Heart right ventricle (tissue), 16 donors: ENCODE results near the gene RPS8. TPM values are rescaled to one million over a fixed set of nuclear protein-coding genes. Genes with fewer than 3 reads are reported as not detected.

Experiments
- ATAC-seq, 8 donors: fragments of 200-7000 bp; cut with Tn5 transposase; one replicate each; pipeline ENCODE4 v1.9.1; 2020; ENCODE audit warnings: mild to moderate bottlenecking in 8 of 8, moderate library complexity in 8 of 8, moderate number of reproducible peaks in 1 of 8
- DNase-seq, 2 donors: peaks; one replicate each; pipeline ENCODE4 v3.0.0-alpha.2; 2020
- H3K27ac ChIP-seq, 10 donors: fragments of 200-600 bp; sonication (generic) in 2 of 10; one replicate each; pipeline versions ENCODE4 v1.5.0 to v1.8.0; 2020 to 2022; ENCODE audit warnings: mild to moderate bottlenecking in 3 of 10
- H3K27me3 ChIP-seq, 7 donors: fragments of 200-600 bp; one replicate each; pipeline ENCODE4 v1.8.0; 2021 to 2022; ENCODE audit warnings: mild to moderate bottlenecking in 2 of 7
- H3K36me3 ChIP-seq, 9 donors: fragments of 200-600 bp; sonication (generic) in 1 of 9; one replicate each; pipeline versions ENCODE4 v1.5.0 to v1.8.0; 2020 to 2022; ENCODE audit warnings: mild to moderate bottlenecking in 2 of 9
- H3K4me1 ChIP-seq, 9 donors: fragments of 200-600 bp; sonication (generic) in 1 of 9; one replicate each; pipeline versions ENCODE4 v1.5.0 to v1.8.0; 2020 to 2022; ENCODE audit warnings: mild to moderate bottlenecking in 4 of 9
- H3K4me3 ChIP-seq, 10 donors: fragments of 200-600 bp; sonication (generic) in 2 of 10; one replicate each; pipeline versions ENCODE4 v1.5.0 to v1.8.0; 2020 to 2022; ENCODE audit warnings: mild to moderate bottlenecking in 7 of 10, moderate library complexity in 2 of 10
- H3K9me3 ChIP-seq, 11 donors: fragments of 200-600 bp in 10 of 11; sonication (generic) in 2 of 11; one replicate each; pipeline versions ENCODE4 v1.5.0 to v1.8.0; 2013 to 2022; ENCODE audit warnings: mild to moderate bottlenecking in 2 of 11, control low read depth in 1 of 11, moderate library complexity in 1 of 11
- CTCF ChIP-seq, 9 donors: fragments of 200-600 bp; sonication (generic) in 2 of 9; IDR thresholded peaks; one replicate each; pipeline versions ENCODE4 v1.5.0 to v1.8.0; 2021 to 2022; ENCODE audit warnings: antibody characterized with exemption in 9 of 9, mild to moderate bottlenecking in 5 of 9, moderate library complexity in 1 of 9
- WGBS, 2 donors: extraction: QIAGEN DNeasy Blood & Tissue Kit; methylation state at CpG; one replicate each; pipeline ENCODE4 v1.1.7; 2013; ENCODE audit warnings: inconsistent platforms in 1 of 2; 5-methylcytosine and 5-hydroxymethylcytosine counted together
- intact Hi-C, 10 donors: fragments of 100-400 bp; cut with DNase I; formaldehyde crosslinking; loops; one replicate each; pipeline versions ENCODE4 v1.11.1 to v1.14.2; 2022
- polyA plus RNA-seq, 2 donors: library from polyadenylated mRNA; stranded (reverse); fragments of 200-250 nt; gene quantifications; one replicate each; pipeline ENCODE4 v1.2.3, GENCODE V29; 2013
- total RNA-seq, 10 donors: library from RNA; stranded (reverse); fragmentation: NEBNext Ultra II Directional in 3 of 10; extraction: Animal tissue kit (Norgen Biotek cat#: 25700) in 3 of 10; gene quantifications; one replicate each; pipeline versions ENCODE4 v1.2.1 to v1.2.4, GENCODE V29; 2021 to 2023
- donor health status: Arrhythmogenic right ventricular cardiomyopathy.
- donor health status: ischemic (EF 13 %, LVEDD 7.1; RV severe dilation, severe dysfunction).
- donor health status: healthy with polysubstance abuse.
- donor health status: DM: no; HTN: yes; CAD: no.
- donor health status: DM: no; HTN: no; CAD: no.
- donor health status: ischemic (EF 25% LVEDD 6.9; RV normal size, moderate dysfunction).
- donor health status: ischemic (EF 25% LVEDD 5.7; RV mildly dilated, moderate dysfunction).
- donor health status: healthy.
- donor health status: DM: yes; HTN: yes; CAD: no.
- donor health status: Ischemic cardiomyopathy.
- donor health status: ischemic (EF 35%, LVEDD 5.7; RV mildly dilated, moderate dysfunction).
- donor health status: nonischemic (EF 11% LVEDD 7.7; RV severe dilation, severe dysfunction).
- donor health status: DM: yes; HTN: yes; CAD: no.
- donor health status: PGD.
- donor health status: ischemic (EF 29% LVEDD 5.4; RV normal size, mild dysfunction).
- donor health status: nonischemic (EF 23%, LVEDD 6.1; RV moderate dilation, normal function).

The RPS8 gene
- total and polyA plus RNA-seq, 12 donors: 587 to 1,942 (median 729) TPM

- H3K4me1 ChIP-seq: peaks cover 0 to 34% (median 29%) of the 10 kb centered on the region in 9 donors
- peaks cover 0 to 7% (median 0%) of the 10 kb centered on the region in 7 donors for H3K27me3 ChIP-seq
- peaks cover 0 to 16% (median 0%) of the 10 kb centered on the region in 9 donors for H3K36me3 ChIP-seq
- no peaks in the 10 kb centered on the region for H3K9me3 ChIP-seq
- WGBS, 2 donors: 33% methylated on average over 11 of the region's 11 CpGs
- DNase-seq: no peak
- H3K27ac ChIP-seq: peak overlapping the region in 8 of 10 donors; percentile 34 to 82 (median 58)
- no peak for ATAC-seq
- no peak for TF ChIP-seq CTCF (IDR thresholded peaks at IDR 0.05)
- intact Hi-C loops: loop anchor here in 7 of 10 donors (5.0 to 10.0 kb wide), 6 partner anchors 37 to 519 kb away; no protein-coding TSS in a partner anchor
- H3K4me3 ChIP-seq: peak overlapping the region in 9 of 10 donors; percentile 27 to 62 (median 54)
These were observed 10.3 kb downstream of the RPS8 start for GRCh38 chr1:44785501-44786137.

- peak overlapping the region; percentile 12 to 62 (median 51) for H3K4me3 ChIP-seq
- TF ChIP-seq CTCF (IDR thresholded peaks at IDR 0.05): peak; percentile 89 to 99 (median 97)
- H3K4me1 ChIP-seq: peaks cover 0 to 34% (median 29%) of the 10 kb centered on the region in 9 donors
- intact Hi-C loops: loop anchor here in 7 of 10 donors (5.0 to 10.0 kb wide), 6 partner anchors 36 to 519 kb away; no protein-coding TSS in a partner anchor
- no peaks in the 10 kb centered on the region for H3K9me3 ChIP-seq
- peaks cover 0 to 7% (median 0%) of the 10 kb centered on the region in 7 donors for H3K27me3 ChIP-seq
- ATAC-seq: peak; percentile 57 to 81 (median 74)
- 6 to 7% methylated on average over 48 to 49 of the region's 49 CpGs for WGBS, 2 donors
- peak; percentile 64 to 73 for DNase-seq
- peak overlapping the region in 9 of 10 donors; percentile 34 to 82 (median 58) for H3K27ac ChIP-seq
- peaks cover 0 to 10% (median 0%) of the 10 kb centered on the region in 9 donors for H3K36me3 ChIP-seq
These were observed 10.9 kb downstream of the RPS8 start for GRCh38 chr1:44786138-44786840.

GRCh38 chr1:44786841-44787426 is 11.6 kb downstream of the RPS8 start:
- no peak for DNase-seq
- Histone ChIP-seq H3K27ac (peak overlapping the region in 9 of 10 donors; percentile 10 to 82 (median 58)), H3K9me3 (no peaks in the 10 kb centered on the region), H3K4me3 (peak overlapping the region in 4 of 10 donors; percentile 54 to 62 (median 56)), H3K4me1 (peaks cover 0 to 34% (median 29%) of the 10 kb centered on the region in 9 donors), H3K27me3 (peaks cover 0 to 7% (median 0%) of the 10 kb centered on the region in 7 donors), H3K36me3 (peaks cover 0 to 3% (median 0%) of the 10 kb centered on the region in 9 donors)
- TF ChIP-seq CTCF (IDR thresholded peaks at IDR 0.05): no peak
- ATAC-seq: peak in 3 of 8 donors; percentile 2 to 27 (median 4)
- 82 to 87% methylated on average over 9 of the region's 9 CpGs for WGBS, 2 donors
- intact Hi-C loops: loop anchor here in 7 of 10 donors (5.0 to 10.0 kb wide), 6 partner anchors 35 to 518 kb away; no protein-coding TSS in a partner anchor

GRCh38 chr1:44787506-44787905 is 12.2 kb downstream of the RPS8 start:
- Histone ChIP-seq H3K9me3 (no peaks in the 10 kb centered on the region), H3K36me3 (no peaks in the 10 kb centered on the region), H3K27me3 (peaks cover 0 to 7% (median 0%) of the 10 kb centered on the region in 7 donors), H3K4me1 (peaks cover 0 to 34% (median 29%) of the 10 kb centered on the region in 9 donors), H3K27ac (peak overlapping the region in 1 of 10 donors; percentile 9), H3K4me3 (no peak overlapping the region)
- ATAC-seq: no peak
- TF ChIP-seq CTCF (IDR thresholded peaks at IDR 0.05): no peak
- no peak for DNase-seq
- intact Hi-C loops: loop anchor here in 7 of 10 donors (5.0 to 10.0 kb wide), 6 partner anchors 35 to 517 kb away; no protein-coding TSS in a partner anchor
- WGBS, 2 donors: 95 to 99% methylated on average over 10 of the region's 10 CpGs
